Activated T-cell treated with anti-CD3 and anti-CD28 coated beads for 24 hours (primary cell): ENCODE results near the gene RSBN1.
"Not testable (repeated sequence)": the region's sequence is repeated elsewhere in the genome, so short reads cannot be mapped to it uniquely, and the experiment has no call there.

Experiments used
- DNase-seq: peaks from one replicate; pipeline ENCODE4 v3.0.0-alpha.2; 2020; ENCODE audit warnings: low read depth

Gene RSBN1

DNA sequence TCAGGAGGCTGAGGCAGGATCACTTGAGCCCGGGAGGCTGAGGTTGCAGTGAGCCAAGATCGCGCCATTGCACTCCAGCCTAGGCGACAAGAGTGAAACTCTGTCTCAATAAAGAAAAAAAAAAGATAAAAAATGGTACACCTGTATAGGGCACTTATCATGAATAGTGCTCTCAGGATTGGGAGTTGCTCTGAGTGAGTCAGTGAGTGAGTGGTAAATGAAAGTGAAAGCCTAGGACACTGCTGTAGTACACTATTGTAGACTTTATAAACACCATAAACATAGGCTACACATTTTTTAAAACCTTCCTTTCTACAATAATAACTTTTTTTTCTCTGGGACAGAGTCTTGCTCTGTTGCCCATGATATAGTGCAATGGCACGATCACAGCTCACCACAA, 69.8 kb downstream of the RSBN1 start:
- DNase-seq, result no peak

DNA sequence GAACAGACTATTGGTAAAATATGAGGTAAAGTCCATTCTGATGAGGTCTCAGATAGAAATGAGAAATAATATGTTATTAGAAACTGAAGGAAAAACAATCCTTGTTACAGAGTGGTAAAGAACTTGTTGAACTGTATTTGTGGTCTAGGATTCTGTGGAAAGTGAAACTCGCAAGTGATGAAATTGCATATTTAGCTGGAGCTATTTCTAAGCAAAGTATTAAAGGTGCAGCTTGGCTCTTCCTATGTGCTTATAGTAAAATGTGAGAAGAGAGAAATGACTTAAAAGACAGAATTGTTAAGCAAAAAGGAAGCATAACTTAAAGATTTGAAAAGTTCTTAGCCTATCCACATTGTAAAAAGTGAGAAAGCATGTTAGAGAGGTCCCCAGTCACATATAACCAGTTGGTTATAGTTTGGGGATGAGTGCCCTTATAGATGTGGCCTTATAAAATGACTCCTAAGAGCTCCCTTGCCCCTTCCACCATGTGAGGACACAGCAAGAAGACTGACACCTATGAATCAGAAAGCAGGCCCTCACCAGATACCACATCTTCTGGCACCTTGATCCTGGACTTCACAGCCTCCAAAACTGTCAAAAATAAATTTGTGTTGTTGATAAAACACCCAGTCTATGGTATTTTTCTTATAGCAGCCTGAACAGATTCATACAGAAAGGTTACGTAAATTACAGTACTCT, 77.8 kb downstream of the RSBN1 start:
- DNase-seq, result no peak

GRCh38 chr1:113732802-113733201, 79.5 kb downstream of the RSBN1 start:
- no peak for DNase-seq

DNA sequence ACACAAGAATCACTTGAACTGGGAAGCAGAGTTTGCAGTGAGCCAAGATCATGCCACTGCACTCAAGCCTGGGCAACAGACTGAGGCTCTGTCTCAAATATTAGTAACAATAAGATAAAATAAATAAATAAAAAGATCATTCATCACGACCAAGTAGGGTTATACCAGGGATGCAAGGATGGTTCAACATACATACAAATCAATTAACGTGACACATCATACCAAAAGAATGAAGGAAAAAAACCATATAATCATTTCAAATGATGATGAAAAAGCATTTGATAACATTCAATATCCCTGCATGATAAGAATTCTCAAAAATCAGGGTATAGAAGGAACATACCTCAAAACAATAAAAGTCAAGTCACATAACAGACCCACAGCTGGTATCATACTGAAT, 91.3 kb downstream of the RSBN1 start:
- no peak for DNase-seq

- not testable (repeated sequence) for DNase-seq
These were observed 93.7 kb downstream of the RSBN1 start for GRCh38 chr1:113718621-113719020.

- not testable (repeated sequence) for DNase-seq
These were observed 94.8 kb downstream of the RSBN1 start for GRCh38 chr1:113717506-113717905.

DNA sequence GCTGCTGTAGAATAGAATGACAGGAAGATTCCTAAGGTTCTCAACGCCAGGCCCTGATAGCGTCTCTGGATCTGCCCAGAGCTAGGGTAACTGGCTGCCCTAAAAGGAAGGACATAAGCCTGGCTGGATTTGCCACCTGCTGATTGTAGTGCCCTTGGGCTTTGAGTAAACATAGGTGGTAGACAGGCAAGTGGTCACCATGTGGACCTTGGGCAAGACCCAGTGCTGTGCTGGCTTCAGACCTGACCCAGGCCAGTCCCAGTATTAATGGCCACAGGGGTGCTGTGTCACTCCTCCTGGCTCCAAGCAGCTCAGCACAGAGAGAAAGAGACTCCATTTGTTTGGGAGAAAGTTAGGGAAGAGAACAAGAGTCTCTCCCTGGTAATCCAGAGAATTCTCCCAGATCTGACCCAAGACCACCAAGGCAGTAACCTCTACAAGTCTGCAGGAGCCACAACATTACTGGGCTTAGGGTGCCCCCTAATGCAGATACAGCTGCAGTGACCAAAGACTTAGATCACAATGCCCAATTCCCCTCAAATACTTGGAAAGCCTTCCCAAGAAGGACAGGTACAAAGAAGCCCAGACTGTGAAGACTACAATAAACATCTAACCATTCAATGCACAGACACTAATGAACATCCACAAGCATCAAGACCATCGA, 97.5 kb downstream of the RSBN1 start:
- DNase-seq, result no peak
